Panc1 (cell line): Measurements from ENCODE around the gene CA5A.

Source experiments
- SIN3A ChIP-seq: IDR thresholded peaks from 2 replicates; pipeline ENCODE4 v1.6.1; 2012; ENCODE audit warnings: low read depth, mild to moderate bottlenecking, low read length, moderate library complexity, borderline replicate concordance; ENCODE audit not compliant: insufficient read depth
- TF ChIP-seq, protein P1 (sequence below), 2 experiments: IDR thresholded peaks; 2 replicates each; pipeline ENCODE4 v1.6.1; 2011 to 2012; ENCODE audit warnings: low read depth in 2 of 2, control low read depth in 1 of 2, low read length in 1 of 2, mild to moderate bottlenecking in 1 of 2, moderate library complexity in 1 of 2; ENCODE audit not compliant: insufficient read depth in 1 of 2
- TF ChIP-seq, protein P2 (sequence below): fragments of 450-650 bp; IDR thresholded peaks from 2 replicates; pipeline ENCODE4 v1.5.1; 2017; ENCODE audit warnings: mild to moderate bottlenecking

DNA sequence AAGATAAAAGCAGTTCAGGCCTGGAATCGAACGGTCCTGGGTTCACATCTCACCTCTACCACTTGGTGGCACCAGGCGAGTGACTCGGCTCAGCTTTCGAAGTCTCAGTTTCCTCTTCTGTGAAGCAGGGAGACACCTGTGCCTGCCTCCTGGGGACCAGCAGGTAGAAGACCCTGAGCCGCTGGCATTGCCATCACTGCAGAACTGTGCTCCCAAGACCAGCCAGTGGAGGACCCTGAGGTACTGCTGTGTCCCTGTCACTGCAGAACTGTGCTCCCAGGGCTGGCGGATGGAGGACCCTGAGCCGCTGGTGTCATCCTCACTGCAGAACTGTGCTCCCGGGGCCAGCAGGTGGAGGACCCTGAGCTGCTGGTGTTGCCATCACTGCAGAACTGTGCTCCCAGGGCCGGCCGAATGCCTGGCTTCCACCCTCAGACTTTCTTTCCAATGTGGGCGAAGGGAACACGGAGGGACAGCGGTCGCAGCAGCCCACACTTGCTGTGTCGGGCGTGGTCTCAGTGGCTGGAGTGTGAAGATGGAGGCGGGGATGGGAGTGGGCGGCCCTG lies 58.3 kb downstream of the CA5A start:
- TF ChIP-seq, protein P1, sequence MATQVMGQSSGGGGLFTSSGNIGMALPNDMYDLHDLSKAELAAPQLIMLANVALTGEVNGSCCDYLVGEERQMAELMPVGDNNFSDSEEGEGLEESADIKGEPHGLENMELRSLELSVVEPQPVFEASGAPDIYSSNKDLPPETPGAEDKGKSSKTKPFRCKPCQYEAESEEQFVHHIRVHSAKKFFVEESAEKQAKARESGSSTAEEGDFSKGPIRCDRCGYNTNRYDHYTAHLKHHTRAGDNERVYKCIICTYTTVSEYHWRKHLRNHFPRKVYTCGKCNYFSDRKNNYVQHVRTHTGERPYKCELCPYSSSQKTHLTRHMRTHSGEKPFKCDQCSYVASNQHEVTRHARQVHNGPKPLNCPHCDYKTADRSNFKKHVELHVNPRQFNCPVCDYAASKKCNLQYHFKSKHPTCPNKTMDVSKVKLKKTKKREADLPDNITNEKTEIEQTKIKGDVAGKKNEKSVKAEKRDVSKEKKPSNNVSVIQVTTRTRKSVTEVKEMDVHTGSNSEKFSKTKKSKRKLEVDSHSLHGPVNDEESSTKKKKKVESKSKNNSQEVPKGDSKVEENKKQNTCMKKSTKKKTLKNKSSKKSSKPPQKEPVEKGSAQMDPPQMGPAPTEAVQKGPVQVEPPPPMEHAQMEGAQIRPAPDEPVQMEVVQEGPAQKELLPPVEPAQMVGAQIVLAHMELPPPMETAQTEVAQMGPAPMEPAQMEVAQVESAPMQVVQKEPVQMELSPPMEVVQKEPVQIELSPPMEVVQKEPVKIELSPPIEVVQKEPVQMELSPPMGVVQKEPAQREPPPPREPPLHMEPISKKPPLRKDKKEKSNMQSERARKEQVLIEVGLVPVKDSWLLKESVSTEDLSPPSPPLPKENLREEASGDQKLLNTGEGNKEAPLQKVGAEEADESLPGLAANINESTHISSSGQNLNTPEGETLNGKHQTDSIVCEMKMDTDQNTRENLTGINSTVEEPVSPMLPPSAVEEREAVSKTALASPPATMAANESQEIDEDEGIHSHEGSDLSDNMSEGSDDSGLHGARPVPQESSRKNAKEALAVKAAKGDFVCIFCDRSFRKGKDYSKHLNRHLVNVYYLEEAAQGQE (IDR thresholded peaks at IDR 0.05; ENCODE audit: insufficient read depth in 1 of 2, low read depth in 2 of 2, low read length in 1 of 2): no peak
- TF ChIP-seq, protein P2, sequence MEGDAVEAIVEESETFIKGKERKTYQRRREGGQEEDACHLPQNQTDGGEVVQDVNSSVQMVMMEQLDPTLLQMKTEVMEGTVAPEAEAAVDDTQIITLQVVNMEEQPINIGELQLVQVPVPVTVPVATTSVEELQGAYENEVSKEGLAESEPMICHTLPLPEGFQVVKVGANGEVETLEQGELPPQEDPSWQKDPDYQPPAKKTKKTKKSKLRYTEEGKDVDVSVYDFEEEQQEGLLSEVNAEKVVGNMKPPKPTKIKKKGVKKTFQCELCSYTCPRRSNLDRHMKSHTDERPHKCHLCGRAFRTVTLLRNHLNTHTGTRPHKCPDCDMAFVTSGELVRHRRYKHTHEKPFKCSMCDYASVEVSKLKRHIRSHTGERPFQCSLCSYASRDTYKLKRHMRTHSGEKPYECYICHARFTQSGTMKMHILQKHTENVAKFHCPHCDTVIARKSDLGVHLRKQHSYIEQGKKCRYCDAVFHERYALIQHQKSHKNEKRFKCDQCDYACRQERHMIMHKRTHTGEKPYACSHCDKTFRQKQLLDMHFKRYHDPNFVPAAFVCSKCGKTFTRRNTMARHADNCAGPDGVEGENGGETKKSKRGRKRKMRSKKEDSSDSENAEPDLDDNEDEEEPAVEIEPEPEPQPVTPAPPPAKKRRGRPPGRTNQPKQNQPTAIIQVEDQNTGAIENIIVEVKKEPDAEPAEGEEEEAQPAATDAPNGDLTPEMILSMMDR: peak; percentile 57
- no peak for TF ChIP-seq SIN3A
